H54 (cell line): ENCODE data around the gene CAV1.

Experiments used
- DNase-seq: peaks from one replicate; pipeline ENCODE4 v3.0.0; 2011; ENCODE audit warnings: low spot score, mixed read lengths; ENCODE audit not compliant: insufficient read length
- FAIRE-seq: peaks from 3 replicates; lab custom pipeline; 2011; peaks lifted over from hg19 to GRCh38; lab: Jason Lieb, UNC
- POLR2A ChIP-seq: IDR thresholded peaks from 2 replicates; pipeline ENCODE4 v1.6.1; 2011; ENCODE audit warnings: low read depth, mild to moderate bottlenecking, low read length

The CAV1 gene

GRCh38 chr7:116597384-116597783 is 72.5 kb downstream of the CAV1 start:
- DNase-seq (no peak), FAIRE-seq (no peak)

GRCh38 chr7:116598278-116598677 is 73.4 kb downstream of the CAV1 start:
- TF ChIP-seq POLR2A: no peak
- FAIRE-seq (no peak), DNase-seq (no peak)

More at GRCh38 chr7:116597384-116597783, 72.5 kb downstream of the CAV1 start:
- no peak for TF ChIP-seq POLR2A

- DNase-seq (no peak), FAIRE-seq (no peak)
- TF ChIP-seq POLR2A: no peak
Measured at GRCh38 chr7:116598861-116599260, 74.0 kb downstream of the CAV1 start.

- no peak for FAIRE-seq
- DNase-seq: no peak
- no peak for TF ChIP-seq POLR2A
Measured at GRCh38 chr7:116601426-116601825, 76.6 kb downstream of the CAV1 start.

- DNase-seq (no peak), FAIRE-seq (no peak)
- no peak for TF ChIP-seq POLR2A
Measured at GRCh38 chr7:116607299-116607698, 82.5 kb downstream of the CAV1 start.

GRCh38 chr7:116610210-116610609 is 85.4 kb downstream of the CAV1 start:
- DNase-seq (no peak), FAIRE-seq (no peak)
- TF ChIP-seq POLR2A: no peak

DNA sequence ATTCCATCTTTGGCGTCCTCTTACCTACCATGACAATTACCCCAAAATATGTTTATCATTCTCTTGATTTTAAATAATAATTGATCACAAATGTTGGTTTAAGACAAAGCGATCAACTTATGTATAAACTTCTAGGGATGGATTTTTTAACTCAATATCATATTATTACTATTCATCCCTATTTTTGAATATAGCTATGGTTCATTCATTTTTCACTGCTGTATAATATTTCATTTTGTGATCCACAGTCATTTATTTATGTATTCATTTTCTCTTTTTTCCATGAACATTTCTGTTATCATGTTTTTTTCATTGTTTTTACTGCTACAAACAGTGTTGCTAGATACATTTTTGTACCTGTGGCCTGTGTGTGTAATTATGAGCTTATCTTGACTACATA is 85.9 kb downstream of the CAV1 start:
- TF ChIP-seq POLR2A: no peak
- FAIRE-seq: no peak
- DNase-seq: no peak
